Mesothelial cell of epicardium (in vitro differentiated cells): ENCODE measurements around the gene TBRG4. TPM values are rescaled to one million over a fixed set of nuclear protein-coding genes. Genes with fewer than 3 reads are reported as not detected.

Source experiments
- DNase-seq, 2 experiments: peaks; one replicate each; pipeline ENCODE4 v3.0.0; 2021; ENCODE audit warnings: low spot score in 2 of 2; ENCODE audit not compliant: unreplicated experiment in 2 of 2
- H3K27ac Mint-ChIP-seq: 2 replicates; pipeline ENCODE4 v1.8.0; 2021; ENCODE audit warnings: mixed read lengths
- H3K27me3 Mint-ChIP-seq: 2 replicates; pipeline ENCODE4 v1.8.0; 2021; ENCODE audit warnings: low read depth, mixed read lengths
- H3K36me3 Mint-ChIP-seq: 2 replicates; pipeline ENCODE4 v1.8.0; 2021; ENCODE audit warnings: mixed read lengths
- H3K4me1 Mint-ChIP-seq: 2 replicates; pipeline ENCODE4 v1.8.0; 2021; ENCODE audit warnings: mixed read lengths
- H3K4me3 Mint-ChIP-seq: 2 replicates; pipeline ENCODE4 v1.8.0; 2021; ENCODE audit warnings: mild to moderate bottlenecking, moderate library complexity, mixed read lengths
- H3K9me3 Mint-ChIP-seq: 2 replicates; pipeline ENCODE4 v1.8.0; 2021; ENCODE audit warnings: mixed read lengths
- CTCF ChIP-seq: fragments of 200-600 bp; sonication (generic); IDR thresholded peaks from one replicate; pipeline ENCODE4 v1.5.0; 2021; ENCODE audit warnings: antibody characterized with exemption; ENCODE audit not compliant: unreplicated experiment
- total RNA-seq: library from RNA; stranded (reverse); gene quantifications from 3 replicates; pipeline ENCODE4 v1.2.1, GENCODE V29; 2021

TBRG4 gene
- total RNA-seq, 1 donor from 2014 or later, result 68.1 TPM

- no peak for DNase-seq
- Mint-ChIP-seq H3K27me3 (no peaks in the 10 kb centered on the region), H3K4me3 (no peak overlapping the region), H3K4me1 (peaks cover 2% of the 10 kb centered on the region), H3K27ac (no peak overlapping the region), H3K9me3 (no peaks in the 10 kb centered on the region), H3K36me3 (peaks cover 5% of the 10 kb centered on the region)
- TF ChIP-seq CTCF, result no peak
Measured at GRCh38 chr7:45080958-45081669, 30.4 kb downstream of the TBRG4 start.

- H3K4me3 Mint-ChIP-seq, result no peak overlapping the region
- H3K27ac Mint-ChIP-seq, result no peak overlapping the region
- H3K9me3 Mint-ChIP-seq, result no peaks in the 10 kb centered on the region
- TF ChIP-seq CTCF, result no peak
- no peaks in the 10 kb centered on the region for H3K4me1 Mint-ChIP-seq
- no peak for DNase-seq
- peaks cover 8% of the 10 kb centered on the region for H3K36me3 Mint-ChIP-seq
- H3K27me3 Mint-ChIP-seq, result no peaks in the 10 kb centered on the region
Measured at GRCh38 chr7:45080265-45080957, 31.1 kb downstream of the TBRG4 start.

- no peak overlapping the region for H3K27ac Mint-ChIP-seq
Measured at GRCh38 chr7:45078125-45078681, 33.3 kb downstream of the TBRG4 start.

GRCh38 chr7:45077579-45077978 lies 33.9 kb downstream of the TBRG4 start:
- Mint-ChIP-seq H3K27me3 (no peaks in the 10 kb centered on the region), H3K4me1 (no peaks in the 10 kb centered on the region), H3K36me3 (peaks cover 22% of the 10 kb centered on the region), H3K4me3 (no peak overlapping the region), H3K27ac (no peak overlapping the region), H3K9me3 (no peaks in the 10 kb centered on the region)
- DNase-seq, result no peak
- TF ChIP-seq CTCF, result no peak

More at GRCh38 chr7:45078125-45078681, 33.3 kb downstream of the TBRG4 start:
- no peak for DNase-seq
- no peak for TF ChIP-seq CTCF
- H3K36me3 Mint-ChIP-seq, result peaks cover 16% of the 10 kb centered on the region
- H3K4me1 Mint-ChIP-seq, result no peaks in the 10 kb centered on the region
- no peaks in the 10 kb centered on the region for H3K27me3 Mint-ChIP-seq
- no peaks in the 10 kb centered on the region for H3K9me3 Mint-ChIP-seq
- no peak overlapping the region for H3K4me3 Mint-ChIP-seq

- Mint-ChIP-seq H3K27me3 (no peaks in the 10 kb centered on the region), H3K9me3 (no peaks in the 10 kb centered on the region), H3K27ac (no peak overlapping the region), H3K4me1 (no peaks in the 10 kb centered on the region), H3K4me3 (no peak overlapping the region), H3K36me3 (peaks cover 23% of the 10 kb centered on the region)
- TF ChIP-seq CTCF, result no peak
- no peak for DNase-seq
Measured at GRCh38 chr7:45076946-45077345, 34.6 kb downstream of the TBRG4 start.
